GM19467 (cell line): Measurements from ENCODE around the gene LDB2.
"Not testable (repeated sequence)": the region's sequence is repeated elsewhere in the genome, so short reads cannot be mapped to it uniquely, and the experiment has no call there.

Experiments
- ATAC-seq: cut with Tn5 transposase; IDR thresholded peaks from one replicate; pipeline ENCODE4 v1.9.1; 2021; ENCODE audit warnings: mild to moderate bottlenecking, moderate library complexity; ENCODE audit not compliant: unreplicated experiment

LDB2 gene

DNA sequence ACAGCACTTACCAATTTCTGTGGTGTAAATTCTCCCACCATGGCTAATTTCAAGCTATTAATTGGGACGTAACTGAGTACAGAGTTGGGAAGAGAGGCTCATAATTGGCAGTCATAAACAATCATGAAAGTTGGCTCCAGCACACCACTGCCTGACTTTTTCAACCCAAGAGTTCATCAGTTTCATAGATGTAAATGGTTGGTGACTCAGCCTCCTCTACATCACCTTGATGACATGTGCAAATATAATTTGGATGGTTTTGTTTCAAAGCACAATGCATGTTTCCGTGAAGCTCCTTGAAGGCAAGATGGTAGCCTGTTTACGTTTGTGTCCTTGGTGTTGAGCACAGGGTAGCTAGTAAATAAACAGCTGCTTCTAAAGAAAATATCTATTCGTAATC is 235.1 kb downstream of the LDB2 start:
- ATAC-seq = no peak

DNA sequence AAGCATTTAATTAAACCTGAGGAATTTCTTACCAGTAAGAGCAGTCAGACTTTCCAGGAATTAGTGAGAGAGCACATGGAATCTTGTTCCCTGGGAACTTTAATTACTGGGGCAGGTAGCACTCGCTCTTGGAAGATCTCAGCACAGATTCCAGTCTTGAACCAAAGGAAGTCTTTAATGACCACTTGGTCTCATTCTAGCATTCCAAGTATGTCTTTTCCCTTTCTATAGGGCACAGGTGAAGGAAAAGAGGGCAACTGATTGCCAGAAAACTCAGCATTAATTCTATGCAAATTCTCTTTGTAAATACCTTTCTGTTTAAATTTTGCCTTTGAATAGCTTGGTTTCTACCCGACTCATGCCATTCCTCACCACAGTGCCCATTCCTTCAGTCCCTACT is 236.6 kb downstream of the LDB2 start:
- no peak for ATAC-seq

DNA sequence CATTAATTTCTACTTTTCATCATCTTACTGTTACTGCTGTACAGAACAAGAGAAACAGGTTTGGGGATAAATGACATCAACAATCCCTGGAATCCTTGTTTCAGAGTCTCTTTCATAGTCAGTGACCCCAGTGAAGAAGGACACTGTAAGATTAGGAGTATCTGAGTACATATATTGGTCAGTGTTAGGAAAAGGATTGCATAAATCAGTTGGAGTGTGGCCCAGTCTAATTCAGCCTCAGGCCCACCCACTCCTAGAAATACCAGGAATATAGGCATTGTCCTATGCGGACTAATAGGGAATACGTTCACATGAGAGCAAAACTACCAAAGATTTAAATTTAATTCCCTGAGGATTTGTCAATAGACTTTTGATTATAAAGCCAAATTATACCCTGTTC is 237.8 kb downstream of the LDB2 start:
- ATAC-seq = no peak

DNA sequence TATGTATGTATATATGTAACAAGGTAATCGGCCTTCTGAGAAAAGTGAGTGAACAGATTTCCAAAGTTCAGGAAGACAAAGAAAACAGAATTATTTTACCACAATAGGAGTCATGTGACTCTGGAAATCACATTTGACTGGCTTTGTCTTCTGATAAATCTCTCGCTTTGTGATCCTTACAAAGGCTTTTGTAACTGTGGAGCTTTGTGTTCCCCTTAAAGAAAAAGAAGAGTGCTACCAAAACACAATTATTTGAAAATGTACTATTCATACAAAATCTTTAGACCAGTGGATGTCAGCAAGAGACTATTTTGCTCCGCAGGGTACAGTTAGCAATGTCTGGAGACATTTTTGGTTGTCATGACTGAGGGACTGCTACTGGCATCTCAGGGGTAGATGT is 238.8 kb downstream of the LDB2 start:
- ATAC-seq = no peak

DNA sequence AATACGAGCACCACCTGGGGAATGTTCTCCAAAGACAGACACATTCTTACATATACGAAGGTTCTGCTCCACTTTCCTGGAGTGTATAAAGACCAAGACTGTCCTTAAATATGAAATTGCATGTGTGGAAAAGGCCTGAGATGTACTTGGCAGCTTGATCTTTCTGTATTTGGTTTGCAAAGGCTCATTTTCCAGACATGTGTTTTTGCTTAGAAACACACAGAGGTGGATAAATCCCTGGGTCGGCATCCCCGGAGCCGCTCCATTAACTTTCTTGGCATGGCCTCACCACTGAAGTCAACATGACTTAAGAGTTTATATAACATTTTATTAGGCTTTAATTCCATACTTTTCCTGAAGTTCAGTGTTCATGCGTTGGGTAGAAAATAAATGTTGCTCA is 239.4 kb downstream of the LDB2 start:
- no peak for ATAC-seq

DNA sequence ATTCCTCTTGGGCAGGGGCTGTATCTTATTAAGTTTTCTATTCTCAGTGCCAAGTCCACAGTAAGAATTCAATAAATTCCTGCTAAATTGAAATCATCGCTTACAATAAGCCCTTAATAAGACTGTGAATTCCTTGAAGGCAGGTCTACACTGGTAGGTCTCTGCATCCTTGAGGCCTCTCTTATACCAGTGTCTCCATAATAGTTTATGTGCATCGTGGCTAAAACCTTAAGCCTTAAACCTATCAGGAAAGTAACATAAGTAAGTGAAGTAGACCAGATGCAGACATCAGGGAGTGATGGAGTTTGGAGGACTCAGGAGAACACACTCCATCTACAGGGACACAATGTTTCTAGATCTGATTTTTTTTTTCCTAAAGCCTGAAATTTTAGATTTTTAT is 240.3 kb downstream of the LDB2 start:
- ATAC-seq = no peak

DNA sequence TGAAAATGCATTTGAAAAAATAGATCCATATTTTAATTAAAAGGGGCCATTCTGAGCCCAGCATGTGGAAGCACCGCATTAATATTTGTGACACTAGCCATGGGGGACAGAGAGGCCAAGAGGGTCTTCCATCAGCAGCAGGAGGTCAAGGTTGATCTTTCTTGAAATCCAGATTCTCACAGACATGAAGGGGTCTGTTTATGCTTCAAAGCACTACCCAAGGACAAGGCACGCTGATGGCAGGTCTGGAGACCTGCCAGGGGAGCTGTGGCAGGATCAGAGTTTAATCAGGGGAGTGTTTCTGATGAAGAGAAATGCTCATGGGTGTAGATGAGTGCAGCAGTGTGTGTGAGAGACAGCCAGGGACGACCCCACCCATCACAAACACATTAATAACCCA is 243.3 kb downstream of the LDB2 start:
- no peak for ATAC-seq

DNA sequence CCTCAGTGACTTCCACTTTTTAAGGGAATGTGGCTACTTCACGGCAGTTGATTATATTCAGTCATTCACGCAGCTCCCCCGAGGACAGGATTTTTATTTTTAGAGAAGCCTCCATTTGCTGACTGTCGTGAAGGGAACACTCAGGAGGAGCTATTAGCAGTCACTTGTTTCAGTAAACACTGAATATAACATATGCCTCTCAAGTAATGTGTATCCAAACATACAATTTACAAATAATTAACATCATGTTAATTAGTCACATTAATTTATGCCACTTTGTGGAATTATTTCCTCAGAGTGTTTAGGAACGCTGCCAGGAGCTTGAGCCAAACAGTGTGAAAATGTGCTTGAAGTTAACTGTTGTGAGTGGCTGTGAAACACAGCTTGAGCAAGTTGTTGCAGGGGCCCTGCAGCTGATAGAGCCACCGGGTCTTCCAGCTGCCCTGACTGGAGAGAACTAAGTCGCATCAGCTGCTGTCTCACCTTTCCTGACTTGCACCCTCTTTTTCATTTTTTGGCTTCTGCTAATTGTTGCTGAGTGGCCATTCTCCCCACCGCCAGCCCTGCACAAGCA is 245.6 kb downstream of the LDB2 start:
- ATAC-seq = no peak

DNA sequence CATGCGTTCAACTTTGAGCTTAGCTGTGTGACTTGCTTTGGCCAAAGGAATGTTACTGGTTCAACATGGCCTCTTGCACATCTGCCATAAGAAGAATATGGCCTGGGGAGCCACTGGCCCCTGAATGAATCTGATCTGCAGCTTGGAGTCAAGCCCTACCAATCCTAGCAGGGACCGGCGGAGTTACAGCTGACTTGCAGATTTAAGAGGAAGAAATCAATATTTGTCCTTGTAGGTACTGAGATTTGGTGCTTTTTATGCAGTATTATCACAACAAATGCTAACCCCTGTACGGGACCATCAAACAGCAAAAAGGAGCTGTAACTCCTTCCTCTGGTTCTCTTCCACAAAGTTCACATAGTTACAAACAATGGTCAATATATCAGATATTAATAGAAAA is 252.0 kb downstream of the LDB2 start:
- ATAC-seq = no peak

DNA sequence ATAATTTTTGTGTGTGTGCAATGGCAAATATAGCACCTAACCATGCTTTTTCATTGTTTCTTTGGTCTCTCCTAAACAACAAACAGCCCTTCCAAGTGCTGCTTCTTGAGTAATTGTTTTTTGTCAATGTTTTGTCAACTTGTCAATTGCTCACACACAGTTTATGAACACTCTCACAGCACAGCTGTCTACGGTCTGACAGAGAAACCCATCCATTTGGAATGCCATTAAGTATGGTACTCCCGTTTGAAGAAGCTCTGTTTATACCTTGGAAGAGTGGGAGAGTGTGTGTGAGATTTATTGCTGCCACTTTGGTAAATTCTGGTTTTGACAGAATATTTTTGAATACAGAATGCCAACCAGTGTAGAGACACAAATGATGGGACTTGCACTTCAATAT is 254.6 kb downstream of the LDB2 start:
- ATAC-seq = no peak

DNA sequence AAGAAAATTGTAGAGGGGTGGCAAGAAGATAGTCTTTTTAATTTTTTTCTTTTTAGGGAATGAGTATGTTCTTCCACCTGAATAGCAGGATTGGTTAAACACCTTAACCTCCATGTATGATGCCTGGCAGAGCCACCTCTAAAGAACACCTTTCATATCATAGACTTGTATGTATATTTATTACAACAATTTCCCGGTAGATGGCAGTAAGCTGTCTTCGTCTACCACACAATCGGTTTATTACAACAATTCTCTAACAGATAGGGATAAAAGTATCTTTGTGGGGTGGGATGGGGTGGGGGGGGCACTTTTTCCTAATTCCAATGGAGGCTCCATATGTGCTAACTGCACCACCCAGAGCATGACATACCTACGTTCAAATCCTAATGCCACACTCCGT is 255.5 kb downstream of the LDB2 start:
- no peak for ATAC-seq

DNA sequence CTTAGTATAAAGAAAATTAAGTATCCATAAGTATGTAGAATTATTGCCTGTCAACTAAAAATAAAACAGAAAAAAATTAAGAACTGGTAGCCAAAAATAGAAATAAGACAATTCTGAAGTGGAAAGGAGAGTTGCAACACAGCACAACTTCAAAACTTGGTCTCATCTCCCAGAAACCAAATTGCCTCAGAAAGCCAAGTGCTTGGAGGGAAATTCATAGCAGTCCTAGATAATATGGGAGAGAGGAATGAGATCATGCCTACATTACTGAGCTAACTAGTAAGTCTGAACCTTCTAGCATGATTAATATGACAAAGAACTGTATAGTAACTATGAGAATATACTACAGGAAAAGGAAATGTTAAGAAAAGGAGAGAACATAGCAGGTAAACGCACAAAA is 256.5 kb downstream of the LDB2 start:
- no peak for ATAC-seq

DNA sequence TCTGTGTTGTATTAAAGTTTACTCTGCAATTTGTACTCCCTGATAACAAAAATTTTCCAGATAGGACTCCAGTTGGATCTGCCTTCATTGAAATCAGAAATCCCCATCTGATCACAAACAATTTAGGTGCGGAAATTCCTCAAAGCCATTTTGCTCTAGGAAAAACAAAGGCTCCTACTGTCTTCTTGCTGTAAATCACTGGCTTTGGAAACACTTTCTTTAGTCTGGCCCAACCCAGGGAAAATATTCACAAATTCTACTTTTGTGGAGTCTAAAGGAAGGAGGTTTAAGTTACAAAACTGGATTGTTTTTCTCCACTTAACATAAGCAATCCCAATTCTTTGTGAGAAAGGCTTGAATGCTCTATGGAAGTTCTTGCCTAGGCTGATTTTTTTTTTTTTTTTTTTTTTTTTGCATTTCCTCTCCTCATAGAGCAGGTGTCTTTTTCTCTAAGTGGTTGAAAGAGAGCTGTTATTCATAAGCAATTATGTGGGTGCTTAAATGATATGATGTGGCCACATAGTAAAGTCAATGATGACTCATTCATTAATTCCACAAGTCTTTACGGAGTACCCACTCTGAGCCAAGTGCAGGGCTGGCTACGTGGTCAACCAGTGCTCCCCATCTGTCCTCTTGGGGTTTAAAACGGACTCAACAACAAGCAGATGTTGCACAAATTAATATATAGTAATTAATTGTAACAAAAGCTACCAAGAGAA is 261.4 kb downstream of the LDB2 start:
- ATAC-seq = no peak

DNA sequence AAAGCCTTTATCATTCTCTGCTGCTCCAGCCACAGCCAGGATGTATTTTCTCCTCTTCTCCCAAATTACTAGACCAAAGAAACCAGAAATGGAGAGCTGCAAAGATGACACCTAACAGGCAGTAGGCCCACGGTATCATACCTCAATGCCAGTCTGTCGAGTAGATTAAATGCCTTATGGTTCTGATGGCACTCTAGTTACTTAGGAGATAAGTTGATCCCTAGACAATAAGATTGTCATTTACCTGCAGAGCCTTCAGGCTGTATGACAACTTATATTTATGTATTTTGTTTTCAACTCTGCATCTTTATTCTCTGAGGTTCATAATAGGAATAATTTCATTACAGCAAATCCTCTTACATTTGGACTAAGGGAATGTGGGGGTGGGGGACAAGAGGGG is 262.1 kb downstream of the LDB2 start:
- no peak for ATAC-seq

DNA sequence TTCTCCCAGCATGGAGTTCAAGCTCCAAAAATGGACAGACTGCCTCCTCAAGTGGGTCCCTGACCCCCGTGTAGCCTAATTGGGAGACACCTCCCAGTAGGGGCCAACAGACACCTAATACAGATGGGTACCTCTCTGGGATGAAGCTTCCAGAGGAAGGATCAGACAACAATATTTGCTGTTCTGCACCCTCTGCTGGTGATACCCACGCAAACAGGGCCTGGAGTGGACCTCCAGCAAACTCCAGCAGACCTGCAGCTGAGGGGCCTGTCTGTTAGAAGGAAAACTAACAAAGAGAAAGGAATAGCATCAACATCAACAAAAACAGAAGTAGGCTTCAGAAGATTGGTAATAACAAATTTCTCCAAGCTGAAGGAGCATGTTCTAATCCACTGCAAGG is 269.2 kb downstream of the LDB2 start:
- not testable (repeated sequence) for ATAC-seq

DNA sequence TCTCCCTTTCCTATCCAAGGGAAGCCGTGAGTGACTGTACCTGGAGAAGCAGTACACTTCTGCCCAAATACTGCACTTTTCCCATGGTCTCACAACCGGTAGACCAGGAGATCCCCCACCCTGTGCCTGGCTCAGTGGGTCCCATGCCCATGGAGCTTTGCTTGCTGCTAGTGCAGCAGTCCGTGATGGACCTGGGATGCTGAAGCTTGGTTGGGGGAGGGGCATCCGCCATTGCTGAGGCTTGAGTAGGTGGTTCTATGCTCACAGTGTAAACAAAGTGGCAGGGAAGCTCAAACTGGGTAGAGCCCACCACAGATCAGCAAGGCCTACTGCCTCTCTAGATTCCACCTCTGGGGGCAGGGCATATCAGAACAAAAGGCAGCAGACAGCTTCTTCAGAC is 269.6 kb downstream of the LDB2 start:
- ATAC-seq = not testable (repeated sequence)

DNA sequence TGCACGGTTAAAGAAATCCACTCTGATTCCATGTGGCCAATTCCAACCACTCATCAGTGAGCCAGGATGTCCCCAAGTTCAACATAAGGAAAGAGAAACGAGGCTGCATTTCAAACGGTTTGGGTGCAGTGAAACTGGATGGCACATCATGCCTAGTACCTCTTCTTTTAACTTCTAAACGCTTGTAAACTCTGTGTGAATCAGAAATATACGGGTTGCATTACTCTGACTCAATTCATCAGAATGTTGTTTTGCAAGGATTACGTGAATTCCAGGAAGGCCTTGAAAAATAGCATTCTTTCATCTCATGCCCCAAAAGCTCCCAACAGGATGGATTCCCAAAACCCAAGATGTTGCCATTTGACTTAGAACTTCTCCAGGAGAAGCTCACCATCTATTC is 270.4 kb downstream of the LDB2 start:
- no peak for ATAC-seq

DNA sequence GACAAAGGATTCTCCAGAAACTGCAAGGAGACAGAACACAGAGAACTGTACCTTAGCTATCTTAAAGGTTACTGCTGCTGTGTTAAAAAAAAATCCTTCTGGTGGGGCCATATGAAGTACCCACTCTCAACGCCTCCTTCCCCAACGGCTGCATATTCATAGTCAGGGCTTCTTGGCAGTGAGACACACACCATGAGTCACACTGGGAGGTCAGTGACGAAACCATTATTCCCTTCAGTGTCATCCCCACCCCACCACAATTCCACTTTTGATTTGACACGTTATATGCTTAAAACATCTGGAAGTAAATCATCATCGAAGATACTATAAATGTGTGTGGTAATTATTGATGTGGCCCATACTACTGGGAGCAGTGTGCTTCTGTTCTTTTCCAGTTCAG is 271.5 kb downstream of the LDB2 start:
- no peak for ATAC-seq

DNA sequence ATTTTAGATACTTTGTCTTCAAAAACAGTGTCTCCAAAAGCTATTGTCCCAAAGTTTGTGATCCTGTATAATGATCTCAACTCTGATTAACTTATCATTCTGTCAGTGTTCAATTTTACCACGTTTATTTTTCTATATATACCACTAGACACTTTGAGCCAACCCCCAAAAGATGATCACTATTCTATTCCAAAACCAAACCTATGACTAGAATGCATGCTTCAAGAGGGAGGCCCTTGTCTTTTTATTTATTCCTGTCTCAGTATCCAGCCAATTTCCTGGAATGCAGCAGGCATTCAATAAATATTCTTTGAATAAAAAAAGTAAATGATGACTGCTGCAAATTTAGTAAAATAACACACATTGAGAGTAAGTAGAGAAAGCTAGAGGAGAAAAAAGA is 275.6 kb downstream of the LDB2 start:
- no peak for ATAC-seq

DNA sequence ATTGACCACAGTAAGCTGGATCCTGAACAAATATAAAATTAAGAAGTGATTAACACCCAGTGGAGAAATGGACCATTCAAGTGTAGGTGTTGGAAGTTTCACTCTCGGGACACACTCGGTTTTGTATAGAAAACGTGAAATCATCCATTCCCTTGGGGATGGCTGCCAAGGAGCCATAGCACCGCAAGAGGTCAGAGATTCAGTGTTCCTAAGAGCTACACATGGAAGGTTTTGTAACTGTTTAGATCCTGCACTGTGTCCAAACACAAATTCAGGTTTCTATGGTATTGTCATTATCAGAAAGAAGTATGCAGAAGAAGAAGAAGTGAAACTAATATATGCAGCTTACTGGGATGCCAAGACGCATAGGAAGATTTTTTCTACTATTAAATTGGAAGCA is 281.0 kb downstream of the LDB2 start:
- no peak for ATAC-seq

DNA sequence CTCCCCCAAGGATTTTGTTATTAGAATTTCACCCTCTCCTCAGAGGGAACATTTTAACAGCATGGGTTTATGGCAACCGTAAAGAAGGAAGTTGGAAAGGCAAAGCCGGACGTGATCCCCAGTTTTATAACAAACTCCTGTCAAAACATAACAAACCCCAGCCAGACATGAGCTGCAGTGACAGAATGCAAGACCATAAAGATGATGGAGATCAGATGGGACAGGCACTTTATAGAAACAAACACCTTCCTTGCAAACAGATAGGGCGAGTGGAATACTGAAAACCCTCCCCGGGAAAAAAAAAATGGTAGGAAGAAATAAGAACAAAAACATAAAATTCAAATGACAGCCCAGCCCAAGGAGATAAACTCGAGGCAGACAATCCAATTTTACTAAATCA is 281.4 kb downstream of the LDB2 start:
- ATAC-seq = no peak

DNA sequence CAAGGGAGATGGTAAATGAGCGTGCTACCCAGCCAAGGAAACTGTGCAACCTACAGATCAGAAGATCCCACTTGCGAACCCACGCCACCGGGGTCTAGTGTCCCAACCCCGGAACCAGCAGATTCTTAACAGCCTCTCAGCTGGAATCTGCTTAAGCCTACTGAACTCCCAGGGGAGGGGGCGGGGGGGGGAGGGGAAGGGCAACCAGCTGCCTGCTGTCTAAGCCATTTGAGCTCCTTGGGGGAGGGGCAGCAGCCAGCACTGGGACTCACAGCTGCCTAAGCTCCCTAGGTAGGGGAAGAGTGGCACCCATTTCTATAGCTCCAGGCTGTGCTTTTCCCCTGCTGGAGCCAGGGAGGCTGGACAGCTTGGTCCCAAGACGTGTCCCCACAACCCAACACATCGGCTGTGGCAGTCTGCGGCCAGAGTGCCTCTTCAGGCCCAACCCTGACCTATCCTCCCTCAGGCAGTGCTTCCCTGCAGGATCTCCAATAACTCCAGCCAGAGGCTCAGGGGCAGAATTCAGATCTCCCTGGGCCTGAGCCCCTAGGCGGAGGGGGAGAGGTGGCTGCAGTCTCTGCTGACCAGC is 289.2 kb downstream of the LDB2 start:
- ATAC-seq = no peak
